ENCODE measurements around the gene RASSF5. TPM values are rescaled to one million over a fixed set of nuclear protein-coding genes. Genes with fewer than 3 reads are reported as not detected.
A peak's percentile ranks its signal among the peaks of the same experiment; 100 is the strongest.

Gene RASSF5
- total and polyA plus RNA-seq, 9 of the 15 experiments (the other 6 are each of a cell fraction or from before 2014, with no cell fraction given) = 6.1 to 41.0 (median 25.2) TPM

DNA sequence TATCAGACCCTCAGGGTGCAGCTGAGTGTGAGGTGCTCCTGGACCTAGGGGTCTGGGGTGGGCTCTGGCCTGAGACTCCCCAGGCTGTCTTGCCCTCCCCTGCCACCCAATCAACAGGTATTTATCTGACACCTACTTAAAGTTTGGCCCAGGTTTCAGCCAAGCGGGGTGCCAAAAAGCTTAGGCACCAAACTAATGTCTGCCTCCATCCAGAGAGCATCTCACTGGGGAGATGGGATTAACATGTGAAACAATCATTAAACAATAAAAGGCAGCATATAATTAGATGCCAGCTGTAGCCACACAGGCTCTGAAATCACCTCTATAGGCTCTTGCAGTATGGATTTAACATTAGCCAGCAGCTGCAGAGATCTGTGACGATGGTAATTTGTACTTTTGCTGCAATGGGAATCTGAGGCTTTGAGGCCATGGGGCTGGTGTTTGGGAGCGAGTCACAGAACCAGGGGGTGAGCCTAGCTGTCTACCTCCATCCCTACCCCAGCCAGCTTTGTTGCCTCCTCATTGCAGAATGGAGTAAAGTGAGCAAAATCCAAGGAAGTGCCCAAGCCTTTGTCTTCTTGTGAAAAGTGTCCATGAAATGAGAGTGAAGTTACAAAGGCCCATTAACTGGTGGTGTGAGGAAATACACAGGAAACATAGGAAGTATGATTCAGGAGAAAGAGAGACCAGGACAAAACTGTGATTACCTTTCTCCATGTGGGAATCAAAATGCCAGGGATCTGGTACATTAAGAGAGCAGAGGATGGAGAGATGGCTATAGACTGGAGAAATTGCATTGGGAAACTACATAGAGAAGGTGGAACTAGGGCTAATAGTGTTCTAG, 68.8 kb downstream of the RASSF5 start (continued):
- TF ChIP-seq, protein P1, sequence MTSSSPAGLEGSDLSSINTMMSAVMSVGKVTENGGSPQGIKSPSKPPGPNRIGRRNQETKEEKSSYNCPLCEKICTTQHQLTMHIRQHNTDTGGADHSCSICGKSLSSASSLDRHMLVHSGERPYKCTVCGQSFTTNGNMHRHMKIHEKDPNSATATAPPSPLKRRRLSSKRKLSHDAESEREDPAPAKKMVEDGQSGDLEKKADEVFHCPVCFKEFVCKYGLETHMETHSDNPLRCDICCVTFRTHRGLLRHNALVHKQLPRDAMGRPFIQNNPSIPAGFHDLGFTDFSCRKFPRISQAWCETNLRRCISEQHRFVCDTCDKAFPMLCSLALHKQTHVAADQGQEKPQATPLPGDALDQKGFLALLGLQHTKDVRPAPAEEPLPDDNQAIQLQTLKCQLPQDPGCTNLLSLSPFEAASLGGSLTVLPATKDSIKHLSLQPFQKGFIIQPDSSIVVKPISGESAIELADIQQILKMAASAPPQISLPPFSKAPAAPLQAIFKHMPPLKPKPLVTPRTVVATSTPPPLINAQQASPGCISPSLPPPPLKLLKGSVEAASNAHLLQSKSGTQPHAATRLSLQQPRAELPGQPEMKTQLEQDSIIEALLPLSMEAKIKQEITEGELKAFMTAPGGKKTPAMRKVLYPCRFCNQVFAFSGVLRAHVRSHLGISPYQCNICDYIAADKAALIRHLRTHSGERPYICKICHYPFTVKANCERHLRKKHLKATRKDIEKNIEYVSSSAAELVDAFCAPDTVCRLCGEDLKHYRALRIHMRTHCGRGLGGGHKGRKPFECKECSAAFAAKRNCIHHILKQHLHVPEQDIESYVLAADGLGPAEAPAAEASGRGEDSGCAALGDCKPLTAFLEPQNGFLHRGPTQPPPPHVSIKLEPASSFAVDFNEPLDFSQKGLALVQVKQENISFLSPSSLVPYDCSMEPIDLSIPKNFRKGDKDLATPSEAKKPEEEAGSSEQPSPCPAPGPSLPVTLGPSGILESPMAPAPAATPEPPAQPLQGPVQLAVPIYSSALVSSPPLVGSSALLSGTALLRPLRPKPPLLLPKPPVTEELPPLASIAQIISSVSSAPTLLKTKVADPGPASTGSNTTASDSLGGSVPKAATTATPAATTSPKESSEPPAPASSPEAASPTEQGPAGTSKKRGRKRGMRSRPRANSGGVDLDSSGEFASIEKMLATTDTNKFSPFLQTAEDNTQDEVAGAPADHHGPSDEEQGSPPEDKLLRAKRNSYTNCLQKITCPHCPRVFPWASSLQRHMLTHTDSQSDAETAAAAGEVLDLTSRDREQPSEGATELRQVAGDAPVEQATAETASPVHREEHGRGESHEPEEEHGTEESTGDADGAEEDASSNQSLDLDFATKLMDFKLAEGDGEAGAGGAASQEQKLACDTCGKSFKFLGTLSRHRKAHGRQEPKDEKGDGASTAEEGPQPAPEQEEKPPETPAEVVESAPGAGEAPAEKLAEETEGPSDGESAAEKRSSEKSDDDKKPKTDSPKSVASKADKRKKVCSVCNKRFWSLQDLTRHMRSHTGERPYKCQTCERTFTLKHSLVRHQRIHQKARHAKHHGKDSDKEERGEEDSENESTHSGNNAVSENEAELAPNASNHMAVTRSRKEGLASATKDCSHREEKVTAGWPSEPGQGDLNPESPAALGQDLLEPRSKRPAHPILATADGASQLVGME (CRISPR knock-in tag; IDR thresholded peaks at IDR 0.05) = peak; percentile 5; the same call in 1 of the 2 replicates
- TF ChIP-seq, protein P2, sequence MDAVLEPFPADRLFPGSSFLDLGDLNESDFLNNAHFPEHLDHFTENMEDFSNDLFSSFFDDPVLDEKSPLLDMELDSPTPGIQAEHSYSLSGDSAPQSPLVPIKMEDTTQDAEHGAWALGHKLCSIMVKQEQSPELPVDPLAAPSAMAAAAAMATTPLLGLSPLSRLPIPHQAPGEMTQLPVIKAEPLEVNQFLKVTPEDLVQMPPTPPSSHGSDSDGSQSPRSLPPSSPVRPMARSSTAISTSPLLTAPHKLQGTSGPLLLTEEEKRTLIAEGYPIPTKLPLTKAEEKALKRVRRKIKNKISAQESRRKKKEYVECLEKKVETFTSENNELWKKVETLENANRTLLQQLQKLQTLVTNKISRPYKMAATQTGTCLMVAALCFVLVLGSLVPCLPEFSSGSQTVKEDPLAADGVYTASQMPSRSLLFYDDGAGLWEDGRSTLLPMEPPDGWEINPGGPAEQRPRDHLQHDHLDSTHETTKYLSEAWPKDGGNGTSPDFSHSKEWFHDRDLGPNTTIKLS (IDR thresholded peaks at IDR 0.05; ENCODE audit: borderline replicate concordance, low read depth) = no peak
- TF ChIP-seq CEBPG (CRISPR knock-in tag; IDR thresholded peaks at IDR 0.05) (no peak; the same call in none of the 2 replicates), CEBPG (tag; conservative IDR thresholded peaks at IDR 0.05 in 1 of 2, IDR thresholded peaks at IDR 0.05 in 1 of 2) (no peak), ZNF311 (CRISPR knock-in tag; IDR thresholded peaks at IDR 0.05) (no peak), HMG20A (CRISPR knock-in tag; conservative IDR thresholded peaks at IDR 0.05) (peak; percentile 45; the same call in 1 of the 2 replicates), USF2 (CRISPR knock-in tag; IDR thresholded peaks at IDR 0.05) (no peak), ZNF280B (CRISPR knock-in tag; IDR thresholded peaks at IDR 0.05) (no peak), ZNF589 (CRISPR knock-in tag; IDR thresholded peaks at IDR 0.05; ENCODE audit: low read depth) (peak; percentile 84; the same call in 1 of the 2 replicates), CREB5 (CRISPR knock-in tag; IDR thresholded peaks at IDR 0.05) (peak; percentile 65; the same call in 1 of the 2 replicates), TGIF2 (CRISPR knock-in tag; IDR thresholded peaks at IDR 0.05) (no peak)
- TF ChIP-seq, protein P3, sequence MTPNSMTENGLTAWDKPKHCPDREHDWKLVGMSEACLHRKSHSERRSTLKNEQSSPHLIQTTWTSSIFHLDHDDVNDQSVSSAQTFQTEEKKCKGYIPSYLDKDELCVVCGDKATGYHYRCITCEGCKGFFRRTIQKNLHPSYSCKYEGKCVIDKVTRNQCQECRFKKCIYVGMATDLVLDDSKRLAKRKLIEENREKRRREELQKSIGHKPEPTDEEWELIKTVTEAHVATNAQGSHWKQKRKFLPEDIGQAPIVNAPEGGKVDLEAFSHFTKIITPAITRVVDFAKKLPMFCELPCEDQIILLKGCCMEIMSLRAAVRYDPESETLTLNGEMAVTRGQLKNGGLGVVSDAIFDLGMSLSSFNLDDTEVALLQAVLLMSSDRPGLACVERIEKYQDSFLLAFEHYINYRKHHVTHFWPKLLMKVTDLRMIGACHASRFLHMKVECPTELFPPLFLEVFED (CRISPR knock-in tag; conservative IDR thresholded peaks at IDR 0.05) = 0 out of 2 replicates have a peak, but pooled peaks have one; percentile 5

Measured in K562 (cell line).